ENCODE measurements around the gene ITGA8. TPM values are rescaled to one million over a fixed set of nuclear protein-coding genes. Genes with fewer than 3 reads are reported as not detected.

Gene ITGA8
- 0.25 TPM in 1 of 2 replicates, not detected in the other for total RNA-seq

DNA sequence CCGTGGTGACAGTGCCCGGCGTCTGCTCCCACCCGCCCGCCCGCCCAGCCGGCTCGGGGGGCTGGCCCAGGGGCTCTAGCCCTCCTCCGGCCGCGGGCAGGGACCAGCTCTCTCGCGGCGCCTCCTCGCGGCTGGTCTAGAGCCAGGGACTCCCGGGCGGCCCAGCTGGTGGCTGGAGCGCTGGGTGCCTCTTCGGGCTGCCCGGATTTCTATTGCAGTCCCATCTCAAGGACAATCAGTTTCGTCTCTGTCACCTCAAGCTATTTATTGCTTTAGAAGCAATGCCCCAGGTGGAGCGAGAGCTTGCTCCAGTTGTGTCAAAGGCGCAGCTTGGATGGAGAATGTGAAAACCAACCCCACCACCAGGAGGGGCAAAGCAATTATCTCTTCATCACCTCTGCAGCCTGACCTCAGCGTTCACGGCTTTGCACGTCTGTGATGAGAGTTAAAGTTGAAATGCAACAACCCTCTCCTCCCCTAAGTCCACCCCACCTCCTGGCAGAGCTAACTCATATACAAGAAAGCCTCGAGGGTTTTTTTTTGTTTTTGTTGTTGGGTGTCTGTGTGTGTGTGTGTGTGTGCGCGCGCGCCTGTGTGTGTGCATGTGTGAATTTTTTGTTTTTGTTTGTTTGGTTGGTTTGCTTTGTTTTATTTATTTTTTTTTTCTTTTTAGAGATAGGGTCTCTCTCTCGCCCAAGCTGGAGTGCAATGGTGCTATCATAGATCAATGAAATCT, at the start of gene ITGA8:
Gene ITGA8, minus strand, starts transcription at position 24 of the 736 bp plus-strand sequence. CDS start 151 bp downstream, outside the sequence.

Other genes with a start within 250 kb of the ITGA8 start
- gene MINDY3, start 140.6 kb upstream of the ITGA8 start, total RNA-seq, result 11.0 and 12.2 TPM in 2 replicates